ENCODE measurements around the gene SLC44A2.
A peak's percentile ranks its signal among the peaks of the same experiment; 100 is the strongest.
"Not testable (repeated sequence)": the region's sequence is repeated elsewhere in the genome, so short reads cannot be mapped to it uniquely, and the experiment has no call there.

The SLC44A2 gene

DNA sequence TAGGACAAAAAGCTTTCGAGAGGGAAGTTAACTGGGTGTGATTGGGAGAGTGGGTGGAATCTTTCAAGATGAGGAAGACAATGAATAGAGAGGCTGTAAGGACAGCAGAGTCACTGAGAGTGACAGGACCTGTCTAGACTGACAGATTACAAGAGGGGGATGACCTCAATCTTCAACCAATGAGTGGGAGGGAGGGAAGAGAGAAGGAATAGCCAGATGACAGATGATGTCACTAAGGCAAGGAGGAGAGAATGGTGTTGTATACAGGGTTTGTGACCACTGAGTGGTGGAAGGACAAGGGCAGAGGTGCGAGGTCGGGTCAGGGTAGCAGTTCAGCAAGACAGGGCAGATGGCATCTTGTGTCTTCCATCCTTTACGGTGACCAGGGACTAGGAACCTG, 23.0 kb downstream of the SLC44A2 start:
- DNase-seq (ENCODE audit: low read depth in 2 of 2, low spot score in 1 of 2) = no peak

DNA sequence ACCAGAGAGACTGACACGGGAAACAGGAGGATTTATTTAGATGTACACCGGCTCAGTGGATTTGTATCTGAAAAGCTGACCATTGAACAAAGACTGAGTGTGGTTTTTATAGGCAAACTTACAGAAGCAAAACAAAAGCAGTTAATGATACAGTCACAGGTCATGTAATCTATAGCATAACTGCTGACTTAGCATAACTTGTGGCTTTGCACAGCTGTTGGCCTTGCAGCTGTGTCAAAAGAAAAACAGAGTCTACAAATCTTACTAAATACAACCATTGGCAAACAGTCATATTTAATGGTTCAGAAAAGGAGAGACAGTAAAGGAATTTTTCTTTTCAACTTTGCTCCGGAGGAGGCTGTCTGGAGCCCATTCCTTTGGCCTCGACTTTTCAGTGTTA, 26.5 kb downstream of the SLC44A2 start:
- no peak for DNase-seq (ENCODE audit: low read depth in 2 of 2, low spot score in 1 of 2)

DNA sequence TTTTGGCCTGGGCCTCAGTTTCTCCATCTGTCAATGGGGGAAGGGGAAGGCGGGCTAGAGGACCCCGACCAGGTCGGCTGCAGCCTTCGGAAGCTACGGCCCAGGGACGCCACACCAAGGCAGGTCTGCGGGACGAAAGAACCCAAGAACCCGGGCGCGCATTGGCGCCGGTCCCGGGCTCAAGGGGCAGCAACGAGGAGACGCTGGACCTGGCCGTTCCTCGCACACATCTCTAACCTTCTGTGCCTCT, 28.1 kb downstream of the SLC44A2 start:
- no peak for DNase-seq (ENCODE audit: low read depth in 2 of 2, low spot score in 1 of 2)

DNA sequence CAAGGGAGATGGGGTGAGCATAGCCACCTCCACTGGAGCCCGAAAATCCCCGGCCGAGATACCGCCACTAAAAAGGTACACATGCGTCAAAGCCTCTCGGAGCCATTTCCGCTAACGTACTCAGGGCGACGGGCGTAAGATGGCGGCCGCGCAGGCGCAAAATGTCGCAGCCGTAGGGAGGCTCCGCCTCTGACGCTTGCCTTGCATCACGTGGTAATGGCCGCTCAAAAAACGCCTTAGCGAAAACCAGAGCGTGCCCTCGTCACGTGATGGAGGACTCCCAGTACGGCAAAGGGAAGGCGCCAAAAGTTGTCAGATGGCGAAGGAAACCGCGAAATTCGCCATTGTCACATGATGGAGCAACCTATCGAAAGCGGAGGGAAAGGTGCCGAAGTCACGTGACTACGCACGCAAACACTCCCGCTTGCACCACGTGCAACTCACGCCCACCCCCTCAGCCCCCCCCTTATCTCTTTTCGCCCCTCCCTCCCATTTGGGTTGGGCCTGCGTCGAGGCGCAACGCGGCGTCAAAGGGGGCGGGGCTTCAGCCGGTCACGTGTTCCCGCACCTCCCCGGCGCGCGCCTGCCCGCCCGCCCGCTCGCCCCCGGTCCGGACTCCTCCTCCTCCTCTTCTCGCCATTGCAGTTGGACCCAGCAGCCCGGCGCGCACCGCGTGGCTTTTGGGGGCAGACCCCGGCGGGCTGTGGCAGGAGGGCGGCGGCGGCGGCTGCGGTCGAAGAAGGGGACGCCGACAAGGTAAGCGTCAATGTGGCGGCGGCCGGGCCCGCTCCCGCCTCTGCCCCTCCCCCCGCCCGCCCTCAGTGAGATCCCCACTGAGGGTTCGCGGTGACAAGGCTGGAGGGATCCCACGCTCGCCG, 28.6 kb downstream of the SLC44A2 start, which contains the start of gene ILF3:
TSS of gene ILF3 (plus strand) at position 615 of the 878 bp plus-strand sequence. CDS start 16,260 bp downstream, outside the sequence.
- peak; percentile 99 to 100 for DNase-seq (ENCODE audit: low read depth in 2 of 2, low spot score in 1 of 2)

DNA sequence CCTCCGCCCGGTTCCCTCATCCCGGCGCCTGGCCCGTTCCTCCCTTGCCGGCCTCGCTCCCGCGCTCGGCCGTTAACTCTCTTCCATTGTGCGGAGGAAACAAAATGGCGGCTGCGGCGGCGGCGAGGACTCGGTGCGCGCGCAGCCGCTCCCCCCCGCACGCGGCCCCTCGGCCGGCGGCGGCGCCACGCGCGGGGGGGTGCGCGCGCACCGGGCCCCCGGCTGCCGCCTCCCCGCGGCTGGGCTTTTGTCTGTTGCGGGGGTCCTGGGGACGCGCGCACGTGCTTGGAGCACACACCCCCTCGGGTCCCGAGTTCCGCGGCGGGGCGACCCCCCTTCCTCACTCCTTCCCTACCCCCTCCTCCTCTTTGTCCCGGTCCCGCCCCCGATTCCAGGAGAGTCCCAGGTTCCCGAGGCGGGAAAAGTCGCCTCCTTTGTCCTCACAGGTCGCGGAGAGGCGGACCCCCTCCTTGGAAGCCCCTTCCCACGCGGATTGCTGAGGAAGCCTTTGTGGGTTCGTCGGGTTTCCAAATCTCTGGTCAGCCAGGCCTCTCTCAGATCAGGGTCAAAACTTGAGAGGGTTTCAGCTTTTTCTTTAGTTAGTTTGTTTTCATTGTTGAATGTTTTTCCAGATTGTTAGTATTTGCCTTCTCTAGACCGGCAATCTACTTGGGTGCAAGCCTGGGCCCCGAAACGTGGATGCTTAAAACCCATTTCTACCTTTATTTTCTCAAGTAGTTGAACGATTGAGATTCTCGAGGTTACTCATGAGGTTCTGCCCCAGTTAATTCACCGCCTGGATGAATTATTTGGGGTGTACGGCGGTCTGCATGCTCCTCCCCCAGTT, 29.5 kb downstream of the SLC44A2 start:
- DNase-seq (ENCODE audit: low read depth in 2 of 2, low spot score in 1 of 2) = peak; percentile 17 to 36

DNA sequence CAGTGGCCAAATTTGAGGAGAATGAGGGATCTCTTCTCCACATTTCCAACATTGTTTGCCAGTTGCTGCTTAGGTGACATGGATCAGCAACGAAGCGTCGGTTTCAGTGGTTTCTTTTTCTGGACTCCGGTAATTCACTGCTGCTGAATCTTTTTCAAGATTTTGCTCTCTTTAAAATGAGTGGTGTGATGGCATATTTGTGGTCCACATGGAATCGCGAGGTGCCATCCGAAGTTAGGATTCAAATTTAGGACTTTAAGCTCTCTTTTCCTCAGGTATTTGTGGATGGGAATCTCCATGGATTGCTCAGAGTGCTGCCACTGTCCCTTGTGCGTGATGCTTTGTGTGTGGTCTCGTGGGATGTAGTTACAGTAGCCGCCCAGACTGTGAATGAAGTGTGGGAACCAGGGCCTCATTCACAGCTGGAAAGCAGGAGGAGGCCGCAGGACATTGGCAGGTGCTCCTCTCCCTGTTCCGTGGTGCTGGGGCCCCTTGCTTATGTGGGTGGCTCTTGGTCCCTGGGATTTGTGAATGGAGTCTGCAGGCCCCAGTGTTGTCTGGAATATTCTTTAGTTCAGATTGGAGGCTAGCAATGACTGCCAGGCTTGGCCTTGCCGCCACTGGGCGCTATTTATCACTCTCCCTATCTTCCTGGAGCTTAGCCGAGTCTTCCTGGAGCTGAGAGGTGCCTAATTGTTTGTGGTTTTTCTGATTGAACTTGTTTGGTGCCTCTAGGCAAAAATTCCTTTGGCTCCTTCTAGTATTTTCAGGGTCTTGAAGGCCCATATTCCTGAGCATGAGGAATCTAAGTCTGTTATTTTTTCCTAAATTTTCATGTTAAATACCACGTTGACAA, 30.3 kb downstream of the SLC44A2 start:
- DNase-seq (ENCODE audit: low read depth in 2 of 2, low spot score in 1 of 2) = no peak

DNA sequence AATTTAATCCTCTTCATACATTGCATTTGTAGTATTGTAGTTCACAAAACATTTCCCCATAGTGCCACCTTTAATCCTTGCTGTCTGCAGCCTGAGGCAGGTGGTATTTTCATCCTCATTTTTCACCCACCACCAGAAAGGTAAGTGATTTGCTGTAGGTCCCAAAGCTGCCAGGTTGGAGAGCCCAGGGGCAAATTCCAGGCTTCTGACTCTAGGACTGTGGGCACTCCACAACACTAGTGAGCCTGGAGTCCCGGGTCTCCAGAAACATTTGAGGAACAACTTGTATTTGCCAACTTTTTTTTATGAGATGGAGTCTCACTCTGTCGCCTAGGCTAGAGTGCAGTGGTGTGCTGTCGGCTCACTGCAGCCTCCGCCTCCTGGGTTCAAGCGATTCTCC, 35.0 kb downstream of the SLC44A2 start:
- DNase-seq (ENCODE audit: low read depth in 2 of 2, low spot score in 1 of 2) = no peak

DNA sequence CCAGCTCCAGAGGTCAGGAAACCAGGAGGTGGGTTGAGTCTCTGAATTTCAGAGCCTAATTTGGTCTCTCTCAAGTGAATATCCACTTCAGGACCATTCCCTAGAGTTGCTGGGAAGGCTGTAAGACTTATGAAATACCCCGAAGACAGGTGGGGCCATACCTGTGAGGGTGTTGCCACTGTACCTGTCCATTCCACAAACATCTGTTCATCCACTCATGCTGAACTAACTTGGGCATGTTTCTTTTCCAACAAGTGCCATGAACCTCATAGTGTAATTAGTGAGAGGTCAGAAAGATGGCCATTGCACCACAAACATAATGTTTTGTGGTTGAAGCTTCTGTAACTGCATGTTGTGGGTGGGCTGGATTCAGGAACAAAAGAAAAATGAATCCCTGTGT, 36.6 kb downstream of the SLC44A2 start:
- no peak for DNase-seq (ENCODE audit: low read depth in 2 of 2, low spot score in 1 of 2)

DNA sequence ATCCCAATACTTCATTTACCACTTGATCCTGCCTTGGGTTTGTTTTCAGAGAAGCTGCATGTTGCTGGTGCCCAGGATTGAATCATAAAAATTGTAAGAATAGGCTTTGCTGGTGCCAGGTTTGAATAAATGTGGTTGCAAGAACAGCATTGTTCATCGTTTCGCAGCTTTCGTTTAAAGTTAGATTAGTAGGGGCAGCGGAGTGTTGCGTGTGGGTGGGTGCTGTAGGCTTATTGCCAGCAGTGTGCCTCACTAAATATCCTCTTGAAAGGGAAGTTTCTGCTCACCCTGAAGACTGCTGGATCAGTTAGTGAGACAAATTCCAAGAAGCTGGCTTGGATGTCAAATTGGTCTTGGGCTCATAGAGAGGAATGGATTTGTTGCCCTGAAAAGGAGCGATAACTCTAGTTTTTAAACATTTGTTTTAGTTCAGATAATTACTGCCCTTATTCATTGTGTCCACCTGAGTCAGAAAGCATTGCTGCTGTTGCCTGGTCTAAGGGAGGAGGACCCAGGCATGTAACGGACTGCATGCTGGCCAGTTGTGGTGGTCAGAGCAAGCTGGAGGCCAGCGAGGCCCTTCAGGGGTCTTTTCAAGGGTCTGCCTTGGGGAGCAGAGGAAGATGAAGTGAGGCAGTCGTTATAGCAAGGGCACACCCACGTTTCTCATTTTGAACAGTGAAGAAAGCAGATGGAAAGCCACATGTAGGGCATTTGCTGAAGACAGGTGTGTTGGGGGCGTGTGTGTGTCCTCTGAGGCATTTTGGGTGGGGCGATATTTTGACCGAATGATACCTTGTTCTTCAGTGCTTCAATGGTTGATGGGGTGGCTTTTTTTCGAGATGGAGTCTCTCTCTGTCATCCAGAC, 37.3 kb downstream of the SLC44A2 start:
- DNase-seq (ENCODE audit: low read depth in 2 of 2, low spot score in 1 of 2) = no peak

DNA sequence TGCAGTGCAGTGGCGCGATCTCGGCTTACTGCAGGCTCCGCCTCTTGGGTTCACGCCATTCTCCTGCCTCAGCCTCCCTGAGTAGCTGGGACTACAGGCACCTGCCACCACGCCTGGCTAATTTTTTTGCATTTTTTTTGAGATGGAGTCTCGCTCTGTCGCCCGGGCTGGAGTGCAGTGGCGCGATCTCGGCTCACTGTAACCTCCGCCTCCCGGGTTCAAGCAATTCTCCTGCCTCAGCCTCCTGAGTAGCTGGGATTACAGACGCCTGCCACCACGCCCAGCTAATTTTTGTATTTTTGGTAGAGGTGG, 37.9 kb downstream of the SLC44A2 start:
- DNase-seq (ENCODE audit: low read depth in 2 of 2, low spot score in 1 of 2) = not testable (repeated sequence)

DNA sequence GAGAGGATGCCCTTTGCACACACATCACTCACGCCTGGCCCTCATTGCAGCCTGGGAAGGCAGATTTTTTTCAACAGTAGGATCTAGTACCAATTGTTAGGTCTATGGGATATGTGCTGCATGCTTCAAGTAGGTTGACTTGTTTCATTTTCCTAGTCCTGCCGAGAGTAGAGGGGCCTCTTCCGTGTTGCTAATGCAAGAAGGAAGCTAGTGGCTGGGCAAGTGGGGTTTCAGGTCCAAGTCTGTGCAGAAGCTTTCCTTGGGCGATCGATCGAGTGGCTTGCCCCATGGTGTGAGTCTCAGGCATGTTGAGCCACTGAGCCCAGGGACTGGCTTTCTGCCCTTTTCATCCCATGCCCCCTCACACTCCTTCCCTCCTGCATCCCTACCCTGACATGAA, 42.5 kb downstream of the SLC44A2 start:
- DNase-seq (ENCODE audit: low read depth in 2 of 2, low spot score in 1 of 2) = no peak

DNA sequence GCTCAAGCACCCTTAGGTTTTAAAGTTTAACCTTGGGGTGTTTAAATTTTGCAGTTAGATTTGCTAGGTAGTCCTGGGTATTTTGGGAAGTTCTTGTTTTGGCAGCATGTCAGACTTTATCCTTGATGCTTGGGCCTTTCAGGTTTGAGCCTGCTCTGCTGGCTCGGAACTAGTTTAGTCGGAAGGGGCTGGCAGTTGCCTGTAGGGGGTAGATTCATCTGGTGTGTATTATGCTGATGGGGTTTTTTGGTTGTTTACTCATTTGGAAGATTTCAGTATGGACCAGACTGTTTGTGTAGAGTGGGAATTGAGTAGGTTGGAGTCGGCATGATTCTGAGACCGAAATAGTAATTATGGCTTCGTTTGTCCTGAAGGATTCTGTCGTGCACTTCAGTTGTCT, 43.9 kb downstream of the SLC44A2 start:
- no peak for DNase-seq (ENCODE audit: low read depth in 2 of 2, low spot score in 1 of 2)

DNA sequence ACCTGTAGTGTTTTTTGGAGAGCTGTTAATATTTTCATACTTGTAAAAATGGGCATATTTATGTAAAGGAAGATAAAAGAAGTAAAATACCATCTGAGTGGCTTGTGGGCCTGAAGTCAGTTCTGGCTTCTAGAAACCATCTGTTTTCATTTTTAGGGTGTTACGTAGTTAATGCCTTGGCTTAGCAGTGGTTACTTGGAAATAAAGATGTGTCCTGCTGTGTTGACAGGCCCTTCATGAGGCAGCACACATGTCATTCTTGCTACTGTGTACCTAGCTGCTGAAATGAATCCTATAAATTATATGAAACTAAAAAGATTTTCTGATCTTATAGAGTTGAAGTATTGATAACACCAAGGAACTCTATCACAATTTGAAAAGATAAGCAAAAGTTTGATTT, 44.8 kb downstream of the SLC44A2 start:
- DNase-seq (ENCODE audit: low read depth in 2 of 2, low spot score in 1 of 2) = no peak

DNA sequence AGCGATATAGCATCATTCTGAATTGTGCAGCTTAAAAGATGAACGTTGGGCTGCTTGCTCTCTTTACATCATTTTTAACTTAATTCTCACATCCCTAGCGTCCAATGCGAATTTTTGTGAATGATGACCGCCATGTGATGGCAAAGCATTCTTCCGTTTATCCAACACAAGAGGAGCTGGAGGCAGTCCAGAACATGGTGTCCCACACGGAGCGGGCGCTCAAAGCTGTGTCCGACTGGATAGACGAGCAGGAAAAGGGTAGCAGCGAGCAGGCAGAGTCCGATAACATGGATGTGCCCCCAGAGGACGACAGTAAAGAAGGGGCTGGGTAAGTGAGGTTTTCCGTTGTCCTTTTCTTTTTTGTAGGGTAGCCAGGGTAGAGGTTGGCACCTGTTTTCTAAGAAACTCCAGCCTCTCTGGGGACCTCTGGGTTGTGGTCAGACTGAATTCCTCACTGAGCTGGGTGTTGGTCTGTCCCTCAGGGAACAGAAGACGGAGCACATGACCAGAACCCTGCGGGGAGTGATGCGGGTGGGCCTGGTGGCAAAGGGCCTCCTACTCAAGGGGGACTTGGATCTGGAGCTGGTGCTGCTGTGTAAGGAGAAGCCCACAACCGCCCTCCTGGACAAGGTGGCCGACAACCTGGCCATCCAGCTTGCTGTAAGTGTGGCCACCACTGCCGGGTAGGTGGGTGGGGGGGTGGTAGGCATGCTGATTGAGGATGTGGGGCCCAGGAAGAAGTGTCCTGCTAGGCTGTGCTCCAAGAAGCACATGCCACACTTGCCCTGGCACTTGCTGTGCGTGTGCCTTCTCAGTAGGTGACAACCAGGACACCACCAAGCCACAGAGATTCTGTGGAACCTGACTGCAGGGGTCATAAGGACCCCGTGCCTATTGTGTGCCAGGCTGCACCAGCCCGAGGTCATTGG, 45.8 kb downstream of the SLC44A2 start:
- no peak for DNase-seq (ENCODE audit: low read depth in 2 of 2, low spot score in 1 of 2)

DNA sequence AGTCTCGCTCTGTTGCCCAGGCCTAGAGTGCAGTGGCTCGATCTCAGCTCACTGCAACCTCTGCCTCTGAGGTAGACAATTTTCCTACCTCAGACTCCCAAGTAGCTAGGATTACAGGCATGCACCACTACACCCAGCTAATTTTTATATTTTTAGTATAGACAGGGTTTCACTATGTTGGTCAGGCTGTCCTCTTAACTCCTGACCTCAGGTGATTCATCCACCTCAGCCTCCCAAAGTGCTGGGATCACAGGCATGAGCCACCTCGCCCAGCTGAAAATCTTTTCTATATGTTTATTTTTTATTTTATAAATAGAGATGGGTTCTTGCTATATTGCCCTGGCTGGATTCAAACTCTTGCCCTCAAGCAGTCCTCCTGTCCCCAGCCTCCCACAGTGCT, 46.6 kb downstream of the SLC44A2 start:
- DNase-seq (ENCODE audit: low read depth in 2 of 2, low spot score in 1 of 2) = not testable (repeated sequence)

DNA sequence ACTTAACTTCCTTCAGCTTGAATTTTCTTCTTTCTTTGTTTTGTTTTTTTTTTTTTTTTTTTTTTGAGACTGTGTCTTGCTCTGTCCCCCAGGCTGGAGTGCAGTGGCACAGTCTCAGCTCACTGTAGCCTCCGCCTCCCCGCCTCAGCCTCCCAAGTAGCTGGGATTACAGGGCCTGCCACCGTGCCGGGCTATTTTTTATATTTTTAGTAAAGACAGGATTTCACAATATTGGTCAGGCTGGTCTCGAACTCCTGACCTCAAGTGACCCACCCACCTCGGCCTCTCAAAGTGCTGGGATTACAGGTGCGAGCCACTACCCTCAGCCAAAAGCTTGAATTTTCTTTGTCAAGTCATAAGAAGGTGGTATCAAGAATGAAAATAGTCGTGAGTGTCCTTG, 49.9 kb downstream of the SLC44A2 start:
- DNase-seq (ENCODE audit: low read depth in 2 of 2, low spot score in 1 of 2) = not testable (repeated sequence)

DNA sequence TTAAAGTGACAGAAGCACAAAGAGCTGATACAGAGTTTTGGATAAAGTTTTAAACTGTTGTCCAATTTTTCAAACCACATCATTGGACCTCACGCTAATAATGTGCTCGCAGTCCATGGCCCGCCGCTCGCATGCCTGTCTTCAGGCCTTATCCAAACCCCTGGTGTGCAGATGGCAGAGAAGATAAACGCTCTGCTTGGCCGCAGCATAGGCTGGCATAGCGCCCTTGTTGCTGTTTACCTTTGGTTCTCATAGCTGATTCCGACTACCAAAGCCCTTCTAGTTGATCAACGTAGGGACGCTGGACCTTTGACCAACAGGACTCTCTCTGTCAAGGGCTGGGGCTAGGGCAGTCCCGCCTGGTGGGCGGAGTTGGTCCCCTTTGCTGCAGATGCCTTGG, 52.4 kb downstream of the SLC44A2 start:
- no peak for DNase-seq (ENCODE audit: low read depth in 2 of 2, low spot score in 1 of 2)

DNA sequence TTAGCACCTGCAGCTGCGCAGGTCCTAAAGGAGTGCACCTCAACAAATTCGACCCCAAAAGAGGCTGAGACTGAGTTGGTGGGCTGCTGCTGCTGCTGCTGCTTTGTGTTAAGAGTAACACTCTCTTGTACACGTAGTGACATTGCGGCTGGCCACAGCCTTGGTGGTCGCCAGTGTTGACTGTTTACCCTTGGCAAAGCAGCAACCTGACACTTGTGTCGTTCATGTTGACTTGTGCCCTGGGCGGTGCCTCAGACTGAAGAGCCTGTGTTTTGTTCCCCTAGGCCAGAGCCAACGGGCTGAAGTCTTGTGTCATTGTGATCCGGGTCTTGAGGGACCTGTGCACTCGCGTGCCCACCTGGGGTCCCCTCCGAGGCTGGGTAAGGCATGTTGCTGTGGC, 53.5 kb downstream of the SLC44A2 start:
- DNase-seq (ENCODE audit: low read depth in 2 of 2, low spot score in 1 of 2) = no peak

DNA sequence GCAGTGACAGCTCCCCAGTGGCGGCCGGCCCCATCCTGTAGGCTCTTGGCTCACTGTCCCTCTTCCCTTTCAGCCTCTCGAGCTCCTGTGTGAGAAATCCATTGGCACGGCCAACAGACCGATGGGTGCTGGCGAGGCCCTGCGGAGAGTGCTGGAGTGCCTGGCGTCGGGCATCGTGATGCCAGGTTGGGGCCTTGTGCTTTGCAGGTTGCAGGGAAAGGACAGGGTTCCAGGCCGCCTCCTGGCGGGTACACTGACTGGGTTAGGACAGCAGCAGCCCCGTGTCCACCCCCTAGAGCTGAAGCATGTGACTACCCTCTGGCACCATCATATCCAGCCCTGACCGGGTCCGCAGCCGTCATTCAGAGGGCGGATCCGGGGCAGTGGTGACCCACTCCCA, 54.4 kb downstream of the SLC44A2 start:
- no peak for DNase-seq (ENCODE audit: low read depth in 2 of 2, low spot score in 1 of 2)
